Measurements from ENCODE around the gene C1orf216.

DNA sequence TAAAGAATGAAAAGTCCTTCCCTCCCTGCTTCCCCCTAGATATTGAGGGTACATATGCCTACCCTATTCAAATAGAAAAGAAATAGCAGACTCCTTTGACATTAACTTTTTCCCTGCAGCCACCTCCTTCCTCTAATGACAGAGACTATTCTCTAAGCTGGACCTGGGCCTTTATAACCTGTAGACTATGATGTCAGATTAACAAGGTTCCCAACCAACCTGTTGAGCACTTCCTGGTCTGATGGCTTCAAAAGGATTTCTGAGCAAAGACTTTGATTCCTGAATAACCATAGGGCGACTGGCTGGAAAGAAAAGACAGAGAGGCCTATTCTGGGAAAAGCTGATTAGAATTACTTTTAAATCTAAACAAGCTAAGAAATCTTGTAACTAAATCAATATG lies 18.4 kb upstream of the C1orf216 start:
- TF ChIP-seq POLR2A (IDR thresholded peaks at IDR 0.05), result no peak
- TF ChIP-seq, protein P1, sequence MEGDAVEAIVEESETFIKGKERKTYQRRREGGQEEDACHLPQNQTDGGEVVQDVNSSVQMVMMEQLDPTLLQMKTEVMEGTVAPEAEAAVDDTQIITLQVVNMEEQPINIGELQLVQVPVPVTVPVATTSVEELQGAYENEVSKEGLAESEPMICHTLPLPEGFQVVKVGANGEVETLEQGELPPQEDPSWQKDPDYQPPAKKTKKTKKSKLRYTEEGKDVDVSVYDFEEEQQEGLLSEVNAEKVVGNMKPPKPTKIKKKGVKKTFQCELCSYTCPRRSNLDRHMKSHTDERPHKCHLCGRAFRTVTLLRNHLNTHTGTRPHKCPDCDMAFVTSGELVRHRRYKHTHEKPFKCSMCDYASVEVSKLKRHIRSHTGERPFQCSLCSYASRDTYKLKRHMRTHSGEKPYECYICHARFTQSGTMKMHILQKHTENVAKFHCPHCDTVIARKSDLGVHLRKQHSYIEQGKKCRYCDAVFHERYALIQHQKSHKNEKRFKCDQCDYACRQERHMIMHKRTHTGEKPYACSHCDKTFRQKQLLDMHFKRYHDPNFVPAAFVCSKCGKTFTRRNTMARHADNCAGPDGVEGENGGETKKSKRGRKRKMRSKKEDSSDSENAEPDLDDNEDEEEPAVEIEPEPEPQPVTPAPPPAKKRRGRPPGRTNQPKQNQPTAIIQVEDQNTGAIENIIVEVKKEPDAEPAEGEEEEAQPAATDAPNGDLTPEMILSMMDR (IDR thresholded peaks at IDR 0.05 in 4 of 5, conservative IDR thresholded peaks at IDR 0.05 in 1 of 5), result no peak

Data from gastrocnemius medialis (tissue), 4 donors.